CD8-positive, alpha-beta memory T cell (primary cell): ENCODE results near the gene FABP1. TPM values are rescaled to one million over a fixed set of nuclear protein-coding genes. Genes with fewer than 3 reads are reported as not detected.

ENCODE experiments used
- CTCF ChIA-PET: fragments of 350-600 bp; sonication (Branson Sonifier 250); formaldehyde crosslinking; loops from one replicate; lab custom pipeline; 2021; ENCODE audit warnings: antibody characterized with exemption; lab: Charles Lee
- POLR2A ChIA-PET: fragments of 350-600 bp; sonication (Branson Sonifier 250); formaldehyde crosslinking; loops from one replicate; lab custom pipeline; 2021; ENCODE audit warnings: antibody characterized with exemption; lab: Charles Lee
- DNase-seq, 5 donors: peaks; one replicate each; pipeline versions ENCODE4 v3.0.0 to v3.0.0-alpha.2; 2020 to 2022; ENCODE audit warnings: mixed read lengths in 1 of 5
- H3K27ac ChIP-seq: one replicate; pipeline ENCODE4 v1.7.0; 2013; ENCODE audit warnings: low read depth, mild to moderate bottlenecking, low read length, moderate library complexity
- H3K27me3 ChIP-seq: 2 replicates; pipeline ENCODE4 v1.7.0; 2013; ENCODE audit warnings: low read length, mild to moderate bottlenecking; ENCODE audit not compliant: insufficient read depth, poor library complexity, severe bottlenecking
- H3K36me3 ChIP-seq: 2 replicates; pipeline ENCODE4 v1.7.0; 2013; ENCODE audit warnings: mild to moderate bottlenecking, low read length, moderate library complexity; ENCODE audit not compliant: insufficient read depth
- H3K4me1 ChIP-seq: 2 replicates; pipeline ENCODE4 v1.7.0; 2013; ENCODE audit warnings: mild to moderate bottlenecking, low read length, moderate library complexity; ENCODE audit not compliant: insufficient read depth
- H3K4me3 ChIP-seq: 2 replicates; pipeline ENCODE4 v1.7.0; 2013; ENCODE audit warnings: mild to moderate bottlenecking, low read length
- H3K9me3 ChIP-seq: 2 replicates; pipeline ENCODE4 v1.7.0; 2013; ENCODE audit warnings: mild to moderate bottlenecking, low read length
- H3K27ac Mint-ChIP-seq, 8 donors: one replicate each; pipeline ENCODE4 v1.8.0; 2020 to 2021; ENCODE audit warnings: mixed read lengths in 8 of 8, mild to moderate bottlenecking in 6 of 8, inconsistent platforms in 3 of 8, moderate library complexity in 3 of 8
- H3K27me3 Mint-ChIP-seq, 2 donors: one replicate each; pipeline ENCODE4 v1.8.0; 2020 to 2021; ENCODE audit warnings: mixed read lengths in 2 of 2, mild to moderate bottlenecking in 1 of 2, moderate library complexity in 1 of 2
- H3K36me3 Mint-ChIP-seq, 3 donors: one replicate each; pipeline ENCODE4 v1.8.0; 2020 to 2021; ENCODE audit warnings: mixed read lengths in 3 of 3, inconsistent platforms in 1 of 3, mild to moderate bottlenecking in 1 of 3
- H3K4me1 Mint-ChIP-seq, 3 donors: one replicate each; pipeline ENCODE4 v1.8.0; 2020 to 2021; ENCODE audit warnings: mixed read lengths in 3 of 3, inconsistent platforms in 1 of 3, mild to moderate bottlenecking in 1 of 3
- H3K4me3 Mint-ChIP-seq, 7 donors: one replicate each; pipeline ENCODE4 v1.8.0; 2020 to 2021; ENCODE audit warnings: mixed read lengths in 7 of 7, mild to moderate bottlenecking in 6 of 7, moderate library complexity in 4 of 7, inconsistent platforms in 2 of 7
- H3K9me3 Mint-ChIP-seq, 5 donors: one replicate each; pipeline ENCODE4 v1.8.0; 2020 to 2022; ENCODE audit warnings: mixed read lengths in 5 of 5, mild to moderate bottlenecking in 3 of 5, moderate library complexity in 2 of 5, inconsistent platforms in 1 of 5
- polyA plus RNA-seq: library from polyadenylated mRNA; unstranded; fragments of 300-500 nt; fragmentation: Illumina TruSeq; gene quantifications from one replicate; pipeline ENCODE4 v1.2.3, GENCODE V29; 2021
- total RNA-seq, 2 experiments: library from RNA; stranded (reverse); gene quantifications; one replicate each; pipeline ENCODE4 v1.2.3, GENCODE V29; 2021

The FABP1 gene
- total and polyA plus RNA-seq, 3 experiments from 2014 or later: not detected

- CTCF ChIA-PET: no interaction called here
- no peaks in the 10 kb centered on the region for H3K36me3 Mint-ChIP-seq
These were observed 45.1 kb downstream of the FABP1 start for GRCh38 chr2:88082781-88083180.

GRCh38 chr2:88081924-88082608, 45.8 kb downstream of the FABP1 start:
- H3K36me3 Mint-ChIP-seq: no peaks in the 10 kb centered on the region
- Histone ChIP-seq H3K27ac (no peak overlapping the region), H3K4me1 (no peaks in the 10 kb centered on the region), H3K27me3 (no peaks in the 10 kb centered on the region), H3K4me3 (no peak overlapping the region), H3K9me3 (no peaks in the 10 kb centered on the region), H3K36me3 (no peaks in the 10 kb centered on the region)
- no peaks in the 10 kb centered on the region for H3K9me3 Mint-ChIP-seq
- H3K27ac Mint-ChIP-seq: no peak overlapping the region
- DNase-seq: no peak
- no peaks in the 10 kb centered on the region for H3K4me1 Mint-ChIP-seq
- ChIA-PET CTCF (no interaction called here), POLR2A (no interaction called here)
- no peak overlapping the region for H3K4me3 Mint-ChIP-seq
- peaks cover 3 to 17% of the 10 kb centered on the region in 2 donors for H3K27me3 Mint-ChIP-seq

More at GRCh38 chr2:88082781-88083180, 45.1 kb downstream of the FABP1 start:
- Mint-ChIP-seq H3K27me3 (peaks cover 3 to 14% of the 10 kb centered on the region in 2 donors), H3K27ac (no peak overlapping the region), H3K4me1 (no peaks in the 10 kb centered on the region), H3K9me3 (no peaks in the 10 kb centered on the region), H3K4me3 (no peak overlapping the region)
- POLR2A ChIA-PET: no interaction called here
- Histone ChIP-seq H3K27ac (no peak overlapping the region), H3K9me3 (no peaks in the 10 kb centered on the region), H3K36me3 (no peaks in the 10 kb centered on the region), H3K4me1 (no peaks in the 10 kb centered on the region), H3K27me3 (no peaks in the 10 kb centered on the region), H3K4me3 (no peak overlapping the region)
- DNase-seq: no peak

- no peaks in the 10 kb centered on the region for H3K27me3 ChIP-seq
- ChIA-PET POLR2A (no interaction called here), CTCF (no interaction called here)
- H3K9me3 Mint-ChIP-seq: no peaks in the 10 kb centered on the region
- H3K4me3 Mint-ChIP-seq: no peak overlapping the region
- no peaks in the 10 kb centered on the region for H3K4me1 ChIP-seq
- no peaks in the 10 kb centered on the region for H3K36me3 Mint-ChIP-seq
- no peaks in the 10 kb centered on the region for H3K4me1 Mint-ChIP-seq
- peaks cover 3 to 21% of the 10 kb centered on the region in 2 donors for H3K27me3 Mint-ChIP-seq
- no peak overlapping the region for H3K27ac ChIP-seq
- no peak for DNase-seq
- no peaks in the 10 kb centered on the region for H3K36me3 ChIP-seq
- no peak overlapping the region for H3K4me3 ChIP-seq
- H3K9me3 ChIP-seq: no peaks in the 10 kb centered on the region
- H3K27ac Mint-ChIP-seq: no peak overlapping the region
These were observed 47.3 kb downstream of the FABP1 start for GRCh38 chr2:88080545-88080944.

- CTCF ChIA-PET: interaction anchor here (0.6 to 1.8 kb wide), 2 partner anchors 18 to 1515 kb away, joined by 3 to 8 read pairs; no protein-coding TSS in a partner anchor
- no peaks in the 10 kb centered on the region for H3K4me1 ChIP-seq
- H3K36me3 ChIP-seq: no peaks in the 10 kb centered on the region
- Mint-ChIP-seq H3K4me3 (no peak overlapping the region), H3K9me3 (no peaks in the 10 kb centered on the region), H3K27ac (no peak overlapping the region), H3K36me3 (no peaks in the 10 kb centered on the region), H3K27me3 (peaks cover 3 to 27% of the 10 kb centered on the region in 2 donors), H3K4me1 (no peaks in the 10 kb centered on the region)
- H3K4me3 ChIP-seq: no peak overlapping the region
- no peaks in the 10 kb centered on the region for H3K27me3 ChIP-seq
- DNase-seq: no peak
- POLR2A ChIA-PET: no interaction called here
- H3K9me3 ChIP-seq: no peaks in the 10 kb centered on the region
- H3K27ac ChIP-seq: no peak overlapping the region
These were observed 49.2 kb downstream of the FABP1 start for GRCh38 chr2:88078643-88079172.

DNA sequence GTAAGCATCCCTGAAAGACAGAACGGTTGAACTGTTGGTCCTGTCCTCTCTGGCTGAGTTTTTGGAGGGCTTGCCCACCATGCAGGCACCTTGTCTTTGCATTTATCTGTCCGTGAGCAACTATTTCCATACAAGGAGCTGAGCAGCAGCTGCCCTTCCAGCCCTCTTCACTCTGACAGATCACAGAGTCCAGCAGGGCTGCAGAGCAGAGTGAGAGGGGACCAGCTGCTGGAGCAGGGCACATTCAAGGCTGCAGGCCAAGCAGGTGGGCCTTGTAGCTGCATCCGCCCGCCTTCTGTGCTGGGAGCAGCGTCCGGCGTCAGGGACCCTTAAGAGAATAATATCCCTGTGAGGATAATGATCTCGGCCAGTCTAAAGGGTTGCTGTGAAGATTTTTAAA, 50.8 kb downstream of the FABP1 start:
- ChIA-PET POLR2A (interaction anchor here (0.7 kb wide), 1 partner anchor 1720 kb away, joined by 5 read pairs; no protein-coding TSS in a partner anchor), CTCF (no interaction called here)
- H3K9me3 ChIP-seq: no peaks in the 10 kb centered on the region
- H3K36me3 ChIP-seq: no peaks in the 10 kb centered on the region
- no peak for DNase-seq
- Mint-ChIP-seq H3K36me3 (peaks cover 0 to 3% (median 0%) of the 10 kb centered on the region in 3 donors), H3K9me3 (no peaks in the 10 kb centered on the region), H3K27me3 (peaks cover 3 to 21% of the 10 kb centered on the region in 2 donors), H3K27ac (no peak overlapping the region), H3K4me1 (no peaks in the 10 kb centered on the region), H3K4me3 (no peak overlapping the region)
- no peak overlapping the region for H3K4me3 ChIP-seq
- H3K4me1 ChIP-seq: no peaks in the 10 kb centered on the region
- H3K27ac ChIP-seq: no peak overlapping the region
- H3K27me3 ChIP-seq: no peaks in the 10 kb centered on the region

DNA sequence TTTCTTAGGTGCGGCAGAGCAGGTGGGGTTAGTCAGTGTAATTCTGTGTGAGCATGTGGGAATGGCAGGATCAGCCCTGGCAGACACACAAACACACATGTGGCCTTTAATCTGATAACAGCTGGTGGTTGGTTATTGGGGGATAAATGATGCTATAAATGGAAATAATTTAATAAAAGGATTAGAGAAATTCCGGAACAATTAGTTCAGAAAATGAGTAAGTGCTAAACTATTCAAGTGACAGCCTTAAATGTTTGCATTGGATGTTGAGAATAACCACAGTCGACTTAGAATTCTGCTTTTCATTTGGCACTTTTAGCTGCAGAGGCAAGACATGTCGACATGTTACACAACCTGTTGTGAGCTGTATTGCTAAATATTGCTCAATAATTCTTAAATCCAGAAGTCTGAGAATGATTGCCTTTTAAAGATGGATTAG, 53.0 kb downstream of the FABP1 start:
- no peaks in the 10 kb centered on the region for H3K9me3 ChIP-seq
- no peak overlapping the region for H3K27ac ChIP-seq
- no peak overlapping the region for H3K27ac Mint-ChIP-seq
- no peak overlapping the region for H3K4me3 ChIP-seq
- no peaks in the 10 kb centered on the region for H3K36me3 ChIP-seq
- H3K27me3 ChIP-seq: no peaks in the 10 kb centered on the region
- CTCF ChIA-PET: interaction anchor here (1.5 kb wide), 1 partner anchor 14 kb away, joined by 4 read pairs; no protein-coding TSS in a partner anchor
- peaks cover 3 to 17% of the 10 kb centered on the region in 2 donors for H3K27me3 Mint-ChIP-seq
- H3K4me1 Mint-ChIP-seq: no peaks in the 10 kb centered on the region
- no peak overlapping the region for H3K4me3 Mint-ChIP-seq
- peaks cover 0 to 3% (median 0%) of the 10 kb centered on the region in 3 donors for H3K36me3 Mint-ChIP-seq
- no peaks in the 10 kb centered on the region for H3K9me3 Mint-ChIP-seq
- POLR2A ChIA-PET: interaction anchor here (0.6 kb wide), 1 partner anchor 100 kb away, joined by 3 read pairs; no protein-coding TSS in a partner anchor
- no peak for DNase-seq
- H3K4me1 ChIP-seq: no peaks in the 10 kb centered on the region

DNA sequence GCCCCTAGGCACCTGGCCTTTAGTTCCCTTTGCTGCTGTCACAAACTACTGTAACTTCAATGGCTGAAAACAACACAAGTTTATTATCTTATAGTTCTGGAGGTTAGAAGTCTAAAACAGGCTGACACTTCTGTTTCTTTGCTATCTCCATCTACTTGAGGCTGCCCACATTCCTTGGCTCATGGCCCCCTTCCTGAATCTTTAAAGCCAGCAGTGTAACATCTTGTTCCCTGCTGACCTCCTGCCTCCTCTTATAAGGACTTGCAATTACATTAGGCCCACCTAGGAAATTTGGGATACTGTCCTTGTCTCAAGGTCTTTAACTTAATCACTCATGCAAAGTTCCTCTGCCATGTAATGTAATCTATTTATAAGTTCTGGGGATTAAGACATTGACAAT, 53.7 kb downstream of the FABP1 start:
- Histone ChIP-seq H3K4me1 (no peaks in the 10 kb centered on the region), H3K36me3 (no peaks in the 10 kb centered on the region), H3K27ac (no peak overlapping the region), H3K4me3 (no peak overlapping the region), H3K27me3 (no peaks in the 10 kb centered on the region), H3K9me3 (no peaks in the 10 kb centered on the region)
- ChIA-PET CTCF (interaction anchor here (1.5 kb wide), 1 partner anchor 13 kb away, joined by 4 read pairs; no protein-coding TSS in a partner anchor), POLR2A (no interaction called here)
- DNase-seq: no peak
- H3K4me3 Mint-ChIP-seq: no peak overlapping the region
- H3K36me3 Mint-ChIP-seq: peaks cover 0 to 3% (median 0%) of the 10 kb centered on the region in 3 donors
- H3K4me1 Mint-ChIP-seq: no peaks in the 10 kb centered on the region
- no peak overlapping the region for H3K27ac Mint-ChIP-seq
- H3K9me3 Mint-ChIP-seq: no peaks in the 10 kb centered on the region
- H3K27me3 Mint-ChIP-seq: peaks cover 3 to 18% of the 10 kb centered on the region in 2 donors
